H1 (cell line): ENCODE results near the gene MYOM1. TPM values are rescaled to one million over a fixed set of nuclear protein-coding genes. Genes with fewer than 3 reads are reported as not detected.

ENCODE experiments used
- NRF1 ChIP-seq: IDR thresholded peaks from 2 replicates; pipeline ENCODE4 v1.6.1; 2011; ENCODE audit warnings: mild to moderate bottlenecking, low read depth, low read length, improper control_type of control experiment
- polyA plus RNA-seq, 7 experiments: library from polyadenylated mRNA; depleted of rRNA in 3 of 7; stranded (reverse) in 5 of 7; unstranded in 2 of 7; fragments of >200 nt in 5 of 7; fragments of 200-250 nt in 2 of 7; gene quantifications; 1 replicate in 5 of 7; 2 replicates in 1 of 7; 4 replicates in 1 of 7; pipeline versions ENCODE4 v1.2.1 to v1.2.3, GENCODE V29; 2011 to 2013; ENCODE audit warnings: missing spikeins in 2 of 7, mixed read lengths in 2 of 7
- total RNA-seq: library from RNA; stranded (reverse); fragmentation: NEBNext Ultra II Directional; extraction: Animal tissue kit (Norgen Biotek cat#: 25700); gene quantifications from 2 replicates; pipeline ENCODE4 v1.2.1, GENCODE V29; 2021

Gene MYOM1
- total and polyA plus RNA-seq, 2 of the 8 experiments (the other 6 are each of a cell fraction or from before 2014, with no cell fraction given): 0.06 to 0.32 TPM

DNA sequence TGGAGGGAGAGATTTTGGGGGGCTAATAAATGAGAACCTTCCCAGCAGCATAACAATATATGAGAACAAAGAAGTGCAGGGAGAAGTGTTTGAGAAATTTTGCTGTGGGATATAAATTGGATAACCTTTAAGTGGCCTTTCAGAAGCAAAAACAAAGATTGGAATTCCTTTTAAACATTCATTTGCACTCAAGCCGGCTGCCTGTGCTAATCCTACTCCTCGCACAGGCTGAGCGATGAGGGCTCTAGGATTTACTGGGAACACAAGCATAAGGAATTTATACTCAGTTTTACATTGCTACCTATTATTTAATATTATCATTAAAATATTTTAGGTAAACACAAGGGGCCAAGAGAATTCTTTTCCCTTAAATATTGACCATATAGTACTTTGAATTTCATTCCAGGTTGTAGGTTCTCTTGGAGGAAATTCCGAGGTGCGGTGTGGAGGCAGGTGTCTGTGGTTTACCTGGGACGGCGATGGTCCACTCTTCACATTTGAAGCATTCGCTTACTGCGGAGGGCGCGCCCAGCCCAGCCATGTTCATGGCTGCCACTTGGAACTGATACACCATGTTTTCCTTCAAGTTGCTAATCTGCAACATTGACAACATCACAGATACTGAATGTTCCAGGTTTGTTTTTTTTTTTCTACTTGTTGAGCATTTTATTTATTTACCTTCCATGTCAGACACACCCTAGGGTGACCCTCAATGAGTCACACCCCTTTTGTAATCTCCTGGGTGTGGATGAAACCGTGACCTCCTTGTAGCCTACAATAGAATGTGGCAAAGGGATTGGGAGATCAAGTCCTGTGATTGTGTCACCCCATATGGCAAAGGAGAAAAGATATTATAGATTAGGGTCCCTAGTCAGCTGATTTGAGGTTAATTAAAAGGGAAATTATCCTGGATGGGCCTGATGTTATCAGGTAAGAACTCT, 100.1 kb downstream of the MYOM1 start (continued):
- TF ChIP-seq NRF1: no peak
